HG02610 (cell line): Measurements from ENCODE around the gene THSD7B.
"Not testable (repeated sequence)": the region's sequence is repeated elsewhere in the genome, so short reads cannot be mapped to it uniquely, and the experiment has no call there.

Experiments
- ATAC-seq: cut with Tn5 transposase; IDR thresholded peaks from one replicate; pipeline ENCODE4 v1.9.1; 2021; ENCODE audit warnings: mild to moderate bottlenecking, moderate library complexity; ENCODE audit not compliant: unreplicated experiment

Gene THSD7B

GRCh38 chr2:137659616-137660015 lies 894.3 kb downstream of the THSD7B start:
- ATAC-seq, result no peak

- ATAC-seq, result no peak
Observed at GRCh38 chr2:137670111-137670510, 904.8 kb downstream of the THSD7B start.

GRCh38 chr2:137672989-137673552 lies 907.7 kb downstream of the THSD7B start:
- no peak for ATAC-seq

GRCh38 chr2:137674991-137675390 lies 909.6 kb downstream of the THSD7B start:
- no peak for ATAC-seq

- no peak for ATAC-seq
Observed at GRCh38 chr2:137675584-137676327, 910.4 kb downstream of the THSD7B start.

- no peak for ATAC-seq
Observed at GRCh38 chr2:137676346-137676745, 911.0 kb downstream of the THSD7B start.

- no peak for ATAC-seq
Observed at GRCh38 chr2:137677466-137677865, 912.1 kb downstream of the THSD7B start.

- no peak for ATAC-seq
Observed at GRCh38 chr2:137689549-137689948, 924.2 kb downstream of the THSD7B start.

- ATAC-seq, result no peak
Observed at GRCh38 chr2:137693534-137693933, 928.2 kb downstream of the THSD7B start.

GRCh38 chr2:137696916-137697315 lies 931.6 kb downstream of the THSD7B start:
- ATAC-seq, result no peak

GRCh38 chr2:137700250-137700649 lies 934.9 kb downstream of the THSD7B start:
- ATAC-seq, result not testable (repeated sequence)

- no peak for ATAC-seq
Observed at GRCh38 chr2:137700681-137701080, 935.3 kb downstream of the THSD7B start.

GRCh38 chr2:137705296-137705695 lies 940.0 kb downstream of the THSD7B start:
- ATAC-seq, result no peak

GRCh38 chr2:137706786-137707613 lies 941.7 kb downstream of the THSD7B start:
- ATAC-seq, result no peak

- ATAC-seq, result no peak
Observed at GRCh38 chr2:137708311-137708710, 943.0 kb downstream of the THSD7B start.

- ATAC-seq, result no peak
Observed at GRCh38 chr2:137715731-137716191, 950.4 kb downstream of the THSD7B start.

- no peak for ATAC-seq
Observed at GRCh38 chr2:137718786-137719185, 953.4 kb downstream of the THSD7B start.

- no peak for ATAC-seq
Observed at GRCh38 chr2:137721733-137722132, 956.4 kb downstream of the THSD7B start.

- no peak for ATAC-seq
Observed at GRCh38 chr2:137724912-137725311, 959.6 kb downstream of the THSD7B start.
